Head of caudate nucleus (tissue), 42 donors: ENCODE results near the gene CLTRN.

ENCODE experiments used
- DNase-seq, 42 donors: peaks; one replicate each; pipeline versions ENCODE4 v3.0.0 to v3.0.0-alpha.2; 2020 to 2021; ENCODE audit warnings: mixed read lengths in 7 of 42
- intact Hi-C: fragments of 100-400 bp; cut with DNase I; formaldehyde crosslinking; loops from one replicate; pipeline ENCODE4 v1.15.0; 2022

Gene CLTRN

GRCh38 chrX:15600049-15600448 lies 64.6 kb downstream of the CLTRN start:
- intact Hi-C loops = no loop called here
- DNase-seq = no peak

- no peak for DNase-seq
- intact Hi-C loops = no loop called here
Observed at GRCh38 chrX:15599461-15599860, 65.1 kb downstream of the CLTRN start.

- DNase-seq = no peak
- intact Hi-C loops = no loop called here
Observed at GRCh38 chrX:15598026-15598425, 66.6 kb downstream of the CLTRN start.

- intact Hi-C loops = no loop called here
Observed at GRCh38 chrX:15594371-15594770, 70.2 kb downstream of the CLTRN start.

GRCh38 chrX:15579778-15580747 lies 84.5 kb downstream of the CLTRN start:
- intact Hi-C loops = no loop called here
- DNase-seq = no peak

More at GRCh38 chrX:15594371-15594770, 70.2 kb downstream of the CLTRN start:
- DNase-seq = no peak
